Stromal cell of bone marrow (primary cell): Measurements from ENCODE around the gene FAM20C.

ENCODE experiments used
- DNase-seq: peaks from one replicate; pipeline ENCODE4 v3.0.0-alpha.2; 2012; ENCODE audit warnings: low read depth

The FAM20C gene

GRCh38 chr7:273327-273726, 81.0 kb downstream of the FAM20C start:
- no peak for DNase-seq

GRCh38 chr7:274266-274665, 81.9 kb downstream of the FAM20C start:
- no peak for DNase-seq

GRCh38 chr7:276230-276835, 84.0 kb downstream of the FAM20C start:
- no peak for DNase-seq

GRCh38 chr7:277228-277627, 84.9 kb downstream of the FAM20C start:
- DNase-seq, result no peak

GRCh38 chr7:278081-278480, 85.7 kb downstream of the FAM20C start:
- DNase-seq, result no peak

- no peak for DNase-seq
These were observed 87.5 kb downstream of the FAM20C start for GRCh38 chr7:279821-280220.

GRCh38 chr7:280461-280860, 88.1 kb downstream of the FAM20C start:
- DNase-seq, result no peak

GRCh38 chr7:281637-282036, 89.3 kb downstream of the FAM20C start:
- no peak for DNase-seq

GRCh38 chr7:282621-283020, 90.2 kb downstream of the FAM20C start:
- DNase-seq, result no peak

- no peak for DNase-seq
These were observed 92.7 kb downstream of the FAM20C start for GRCh38 chr7:284762-285722.

GRCh38 chr7:285731-286130, 93.4 kb downstream of the FAM20C start:
- DNase-seq, result no peak

- no peak for DNase-seq
These were observed 93.9 kb downstream of the FAM20C start for GRCh38 chr7:286266-286665.

- DNase-seq, result no peak
These were observed 96.3 kb downstream of the FAM20C start for GRCh38 chr7:288671-289101.

- DNase-seq, result no peak
These were observed 96.9 kb downstream of the FAM20C start for GRCh38 chr7:289209-289755.

GRCh38 chr7:289756-290553, 97.6 kb downstream of the FAM20C start, which contains the start of gene FOXL3:
TSS of gene FOXL3 (plus strand) at chr7:290170. CDS start at chr7:290170, 0 bp downstream.
- DNase-seq, result no peak

GRCh38 chr7:290554-291372, 98.4 kb downstream of the FAM20C start:
- DNase-seq, result no peak

- DNase-seq, result peak; percentile 6
These were observed 99.2 kb downstream of the FAM20C start for GRCh38 chr7:291373-292092.

- no peak for DNase-seq
These were observed 99.9 kb downstream of the FAM20C start for GRCh38 chr7:292226-292625.

GRCh38 chr7:292826-293225, 100.5 kb downstream of the FAM20C start:
- DNase-seq, result no peak

- DNase-seq, result no peak
These were observed 101.5 kb downstream of the FAM20C start for GRCh38 chr7:293681-294439.
